K562 (cell line): ENCODE data around the gene CRTC3. TPM values are rescaled to one million over a fixed set of nuclear protein-coding genes. Genes with fewer than 3 reads are reported as not detected.

Experiments used
- AFF4 ChIP-seq: sonication (generic); formaldehyde crosslinking; IDR thresholded peaks from 2 replicates; pipeline ENCODE4 v1.8.0; 2023; ENCODE audit warnings: mild to moderate bottlenecking, missing genetic modification reagents
- CCAR2 ChIP-seq: fragments of 200-400 bp; formaldehyde crosslinking; IDR thresholded peaks from 2 replicates; pipeline ENCODE4 v1.6.1; 2017; ENCODE audit warnings: mild to moderate bottlenecking, low read depth, low read length
- E2F6 ChIP-seq, 2 experiments: IDR thresholded peaks; 2 replicates each; pipeline ENCODE4 v1.6.1; 2011; ENCODE audit warnings: borderline replicate concordance in 1 of 2, control low read depth in 1 of 2, low read depth in 1 of 2, low read length in 1 of 2, mild to moderate bottlenecking in 1 of 2, mixed read lengths in 1 of 2, moderate library complexity in 1 of 2; ENCODE audit not compliant: insufficient read depth in 1 of 2, insufficient read length in 1 of 2, poor library complexity in 1 of 2, severe bottlenecking in 1 of 2; ENCODE audit errors: extremely low read depth in 1 of 2
- FOS ChIP-seq: IDR thresholded peaks from 3 replicates; pipeline ENCODE4 v1.6.1; 2011; ENCODE audit not compliant: insufficient read length; ENCODE audit errors: extremely low read depth
- GTF2F1 ChIP-seq: IDR thresholded peaks from 2 replicates; pipeline ENCODE4 v1.6.1; 2011; ENCODE audit warnings: low read depth, low read length, improper control_type of control experiment
- HLTF ChIP-seq: fragments of 450-650 bp; IDR thresholded peaks from 2 replicates; pipeline ENCODE4 v1.6.1; 2016
- KAT2B ChIP-seq: IDR thresholded peaks from one replicate; pipeline ENCODE4 v1.6.1; 2012; ENCODE audit warnings: low read depth, mild to moderate bottlenecking, control low read depth, inconsistent platforms, low read length, moderate library complexity
- MTA2 ChIP-seq: fragments of 450-650 bp; IDR thresholded peaks from 2 replicates; pipeline ENCODE4 v1.6.1; 2016; ENCODE audit warnings: low read depth
- RFX7 ChIP-seq: fragments of 250-450 bp; sonication (Bioruptor Pico); IDR thresholded peaks from 2 replicates; pipeline ENCODE4 v1.5.1; 2021; ENCODE audit warnings: mild to moderate bottlenecking
- ZBTB12 ChIP-seq: fragments of 250-450 bp; sonication (Bioruptor Pico); IDR thresholded peaks from 2 replicates; pipeline ENCODE4 v1.4.0; 2020
- ZNF282 ChIP-seq: sonication (generic); formaldehyde crosslinking; IDR thresholded peaks from 2 replicates; pipeline ENCODE4 v1.8.1; 2023; ENCODE audit warnings: missing genetic modification reagents
- ZNF584 ChIP-seq: fragments of 200-800 bp; sonication (Bioruptor generic); IDR thresholded peaks from 2 replicates; pipeline ENCODE4 v1.6.1; 2016; ENCODE audit warnings: low read depth, mild to moderate bottlenecking, missing genetic modification characterization, missing compliant biosample characterization
- ZNF644 ChIP-seq: fragments of 200-800 bp; sonication (Bioruptor generic); IDR thresholded peaks from 2 replicates; pipeline ENCODE4 v1.6.1; 2016; ENCODE audit warnings: low read depth, missing genetic modification characterization, missing compliant biosample characterization
- polyA plus RNA-seq, 8 experiments: library from polyadenylated mRNA; depleted of rRNA in 4 of 8; stranded (reverse) in 5 of 8; unstranded in 3 of 8; fragments of >200 nt; fragmentation: Nextera tagmentation in 2 of 8; fragmentation: Illumina TruSeq in 1 of 8; extraction: Ambion mirVana in 2 of 8; extraction: Trizol in 1 of 8; gene quantifications; 2 replicates each; pipeline versions ENCODE4 v1.2.1 to v1.2.3, GENCODE V29; 2011 to 2014; ENCODE audit warnings: inconsistent platforms in 1 of 8, missing spikeins in 1 of 8
- total RNA-seq, 7 experiments: library from RNA; depleted of rRNA in 6 of 7; stranded (reverse); fragments of >200 nt in 6 of 7; fragmentation: Illumina TruSeq in 2 of 7; extraction: Trizol in 2 of 7; gene quantifications; 2 replicates each; pipeline versions ENCODE4 v1.2.1 to v1.2.3, GENCODE V29; 2011 to 2021; ENCODE audit warnings: low replicate concordance in 1 of 7
- TF ChIP-seq, protein P1 (sequence below): fragments of 250-450 bp; sonication (Bioruptor Pico); IDR thresholded peaks from 2 replicates; pipeline ENCODE4 v1.6.1; 2021; ENCODE audit warnings: mild to moderate bottlenecking
- TF ChIP-seq, protein P2 (sequence below): sonication (generic); formaldehyde crosslinking; IDR thresholded peaks from 2 replicates; pipeline ENCODE4 v1.8.0; 2022; ENCODE audit warnings: mild to moderate bottlenecking, missing genetic modification reagents

CRTC3 gene
- total and polyA plus RNA-seq, 9 of the 15 experiments (the other 6 are each of a cell fraction or from before 2014, with no cell fraction given), result 1.2 to 19.0 (median 11.6) TPM

GRCh38 chr15:90529371-90530249, at the start of gene CRTC3 (continued):
- TF ChIP-seq ZNF644 (tag) (no peak), GTF2F1 (no peak), RFX7 (CRISPR knock-in tag) (no peak), ZNF282 (CRISPR knock-in tag) (no peak), MTA2 (no peak), ZBTB12 (CRISPR knock-in tag) (no peak), HLTF (no peak), E2F6 (IDR thresholded peaks at IDR 0.05; ENCODE audit: borderline replicate concordance in 1 of 2, extremely low read depth in 1 of 2, insufficient read depth in 1 of 2, insufficient read length in 1 of 2, low read depth in 1 of 2, low read length in 1 of 2, poor library complexity in 1 of 2, severe bottlenecking in 1 of 2) (peak; percentile 11 to 27), FOS (no peak), KAT2B (no peak), CCAR2 (no peak), AFF4 (CRISPR knock-in tag) (no peak), ZNF584 (CRISPR knock-in tag) (no peak)
- TF ChIP-seq, protein P1, sequence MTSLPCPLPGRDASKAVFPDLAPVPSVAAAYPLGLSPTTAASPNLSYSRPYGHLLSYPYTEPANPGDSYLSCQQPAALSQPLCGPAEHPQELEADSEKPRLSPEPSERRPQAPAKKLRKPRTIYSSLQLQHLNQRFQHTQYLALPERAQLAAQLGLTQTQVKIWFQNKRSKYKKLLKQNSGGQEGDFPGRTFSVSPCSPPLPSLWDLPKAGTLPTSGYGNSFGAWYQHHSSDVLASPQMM (CRISPR knock-in tag), result no peak
- TF ChIP-seq, protein P2, sequence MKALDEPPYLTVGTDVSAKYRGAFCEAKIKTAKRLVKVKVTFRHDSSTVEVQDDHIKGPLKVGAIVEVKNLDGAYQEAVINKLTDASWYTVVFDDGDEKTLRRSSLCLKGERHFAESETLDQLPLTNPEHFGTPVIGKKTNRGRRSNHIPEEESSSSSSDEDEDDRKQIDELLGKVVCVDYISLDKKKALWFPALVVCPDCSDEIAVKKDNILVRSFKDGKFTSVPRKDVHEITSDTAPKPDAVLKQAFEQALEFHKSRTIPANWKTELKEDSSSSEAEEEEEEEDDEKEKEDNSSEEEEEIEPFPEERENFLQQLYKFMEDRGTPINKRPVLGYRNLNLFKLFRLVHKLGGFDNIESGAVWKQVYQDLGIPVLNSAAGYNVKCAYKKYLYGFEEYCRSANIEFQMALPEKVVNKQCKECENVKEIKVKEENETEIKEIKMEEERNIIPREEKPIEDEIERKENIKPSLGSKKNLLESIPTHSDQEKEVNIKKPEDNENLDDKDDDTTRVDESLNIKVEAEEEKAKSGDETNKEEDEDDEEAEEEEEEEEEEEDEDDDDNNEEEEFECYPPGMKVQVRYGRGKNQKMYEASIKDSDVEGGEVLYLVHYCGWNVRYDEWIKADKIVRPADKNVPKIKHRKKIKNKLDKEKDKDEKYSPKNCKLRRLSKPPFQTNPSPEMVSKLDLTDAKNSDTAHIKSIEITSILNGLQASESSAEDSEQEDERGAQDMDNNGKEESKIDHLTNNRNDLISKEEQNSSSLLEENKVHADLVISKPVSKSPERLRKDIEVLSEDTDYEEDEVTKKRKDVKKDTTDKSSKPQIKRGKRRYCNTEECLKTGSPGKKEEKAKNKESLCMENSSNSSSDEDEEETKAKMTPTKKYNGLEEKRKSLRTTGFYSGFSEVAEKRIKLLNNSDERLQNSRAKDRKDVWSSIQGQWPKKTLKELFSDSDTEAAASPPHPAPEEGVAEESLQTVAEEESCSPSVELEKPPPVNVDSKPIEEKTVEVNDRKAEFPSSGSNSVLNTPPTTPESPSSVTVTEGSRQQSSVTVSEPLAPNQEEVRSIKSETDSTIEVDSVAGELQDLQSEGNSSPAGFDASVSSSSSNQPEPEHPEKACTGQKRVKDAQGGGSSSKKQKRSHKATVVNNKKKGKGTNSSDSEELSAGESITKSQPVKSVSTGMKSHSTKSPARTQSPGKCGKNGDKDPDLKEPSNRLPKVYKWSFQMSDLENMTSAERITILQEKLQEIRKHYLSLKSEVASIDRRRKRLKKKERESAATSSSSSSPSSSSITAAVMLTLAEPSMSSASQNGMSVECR (CRISPR knock-in tag), result peak; percentile 75; the same call in 1 of the 2 replicates
